ENCODE results near the gene FSHR.

Gene FSHR

DNA sequence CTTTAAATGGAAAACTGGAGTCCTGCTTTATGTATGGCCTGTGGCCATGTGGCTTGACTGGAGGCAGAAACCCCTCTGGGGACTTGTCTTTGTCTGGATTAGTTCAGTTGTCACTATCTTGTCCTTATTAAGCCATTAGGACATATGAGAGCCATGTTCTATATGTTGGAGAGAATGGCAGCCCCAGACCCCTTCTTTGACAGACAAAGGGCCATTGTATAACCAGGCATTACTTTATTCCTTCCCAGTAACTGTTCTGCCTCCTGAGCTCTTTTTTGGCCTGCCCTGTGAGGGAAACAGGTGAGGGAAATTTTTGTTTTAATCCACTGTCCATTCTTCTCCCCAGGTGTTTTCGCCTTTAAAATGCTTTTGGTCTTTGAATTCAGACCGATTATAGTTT, 43.3 kb downstream of the FSHR start:
- no peak for DNase-seq (ENCODE audit: low read depth in 2 of 2)

DNA sequence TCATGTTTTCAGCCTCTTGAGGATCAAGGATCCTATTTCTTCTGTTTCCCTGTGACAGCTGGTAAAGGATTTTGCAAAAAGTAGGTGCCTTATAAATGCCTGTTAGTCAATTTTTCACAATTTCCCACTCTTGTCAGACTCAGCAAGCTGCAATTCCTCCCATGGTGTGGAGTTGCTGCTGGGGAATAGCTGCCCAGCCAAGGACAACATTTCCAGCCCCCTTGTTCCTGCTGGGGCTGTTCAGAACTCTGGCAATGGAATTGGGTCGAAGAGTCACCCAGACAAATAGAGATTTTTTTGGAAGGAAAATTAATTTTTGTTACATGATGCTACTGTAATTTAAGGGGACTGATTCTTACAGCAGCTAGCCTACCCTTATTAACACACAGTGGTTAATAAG, 43.7 kb downstream of the FSHR start:
- no peak for DNase-seq (ENCODE audit: low read depth in 2 of 2)

DNA sequence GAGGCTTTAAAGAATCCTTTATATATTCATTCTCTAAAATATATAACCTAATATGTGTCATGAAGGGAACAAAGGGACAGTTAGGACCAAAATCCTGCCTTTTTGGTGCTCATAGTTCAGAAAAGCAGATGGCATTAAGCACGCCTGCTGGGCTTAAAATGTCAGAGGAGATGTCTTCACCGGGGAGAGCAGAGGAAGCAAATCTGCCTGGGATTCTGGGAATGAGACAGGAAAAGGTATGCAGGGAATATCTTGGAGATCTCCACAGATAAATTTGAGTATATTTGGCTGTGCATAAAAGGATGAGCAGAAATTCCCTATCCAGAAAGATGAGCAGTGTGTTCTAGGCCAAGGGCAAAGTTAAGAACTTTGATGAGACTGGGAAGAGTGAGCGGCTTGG, 45.5 kb downstream of the FSHR start:
- no peak for DNase-seq (ENCODE audit: low read depth in 2 of 2)

DNA sequence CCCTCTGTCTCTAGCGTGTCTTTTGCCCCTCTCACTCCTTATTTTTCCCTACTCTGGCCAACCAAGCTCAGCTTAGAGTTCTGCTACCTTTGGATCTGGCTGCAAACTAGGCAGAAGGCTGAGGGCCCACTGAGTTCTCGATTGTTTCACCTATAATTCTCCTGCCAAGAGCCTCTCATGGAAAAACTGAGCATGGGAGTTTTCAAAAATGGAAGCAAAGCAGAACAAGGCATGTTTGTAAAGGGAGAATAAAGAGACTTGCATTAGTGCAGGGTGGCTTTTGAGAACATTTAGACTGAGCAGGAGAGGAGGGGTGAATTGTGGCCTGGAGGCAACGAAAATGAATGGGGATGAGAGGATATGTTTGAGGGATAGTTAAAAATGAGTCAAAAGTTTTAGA, 45.9 kb downstream of the FSHR start:
- no peak for DNase-seq (ENCODE audit: low read depth in 2 of 2)

DNA sequence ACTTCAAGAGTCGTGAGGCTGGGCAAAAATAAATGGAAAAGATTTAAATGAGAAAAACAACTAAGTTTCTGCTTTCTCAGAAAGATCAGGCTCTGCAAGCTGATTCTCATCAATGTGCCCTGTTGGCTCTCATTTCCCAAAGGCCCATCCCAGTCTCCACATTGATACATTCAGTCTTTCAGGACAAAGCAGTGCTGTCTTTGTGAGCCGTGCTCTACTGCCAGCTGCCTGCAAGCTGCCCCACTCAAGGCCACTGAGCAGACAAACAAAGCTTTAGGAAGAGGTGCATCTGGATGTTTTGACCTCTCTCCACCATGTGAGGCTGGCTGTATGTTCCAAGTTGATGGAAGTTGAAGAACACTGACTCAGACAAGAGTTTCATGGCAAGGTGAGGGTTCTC, 48.8 kb downstream of the FSHR start:
- no peak for DNase-seq (ENCODE audit: low read depth in 2 of 2)

DNA sequence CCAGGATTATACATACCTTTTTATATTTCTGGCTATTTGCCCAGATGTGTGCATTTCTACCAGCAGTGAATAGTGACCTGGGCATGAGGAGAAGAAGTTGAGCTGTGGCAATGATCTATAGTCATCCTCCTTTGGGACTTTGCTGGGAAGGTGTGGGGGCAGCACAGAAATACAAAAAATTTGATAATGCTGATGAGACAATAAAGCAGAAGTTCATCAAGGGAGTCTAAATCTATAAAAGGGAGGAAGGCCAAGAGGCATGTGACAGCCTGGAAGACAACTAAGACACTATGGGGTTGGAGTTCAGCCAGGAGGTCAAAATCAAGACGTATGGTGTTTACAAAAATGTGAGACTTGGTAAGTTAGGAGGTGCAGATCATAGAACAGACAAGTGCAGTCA, 52.2 kb downstream of the FSHR start:
- no peak for DNase-seq (ENCODE audit: low read depth in 2 of 2)

DNA sequence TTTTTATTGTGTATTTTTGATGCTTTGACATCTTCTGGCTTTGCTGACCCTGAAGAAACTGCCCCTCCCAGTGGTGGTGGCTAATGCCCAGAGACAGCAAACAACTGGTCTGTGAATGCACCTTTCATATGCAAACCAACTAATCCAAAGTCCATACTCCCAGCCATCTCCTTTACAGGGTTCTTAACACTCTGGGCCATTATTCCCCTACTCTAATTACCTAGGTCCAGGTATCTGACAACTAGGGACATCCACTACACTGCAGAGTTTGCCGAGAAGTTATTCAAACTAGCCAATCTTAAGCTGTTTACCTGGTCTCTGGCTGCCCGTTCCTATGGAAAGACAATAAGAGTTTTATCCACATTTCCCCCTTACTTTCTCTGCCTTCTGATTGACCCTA, 73.6 kb downstream of the FSHR start:
- DNase-seq (ENCODE audit: low read depth in 2 of 2), result no peak

DNA sequence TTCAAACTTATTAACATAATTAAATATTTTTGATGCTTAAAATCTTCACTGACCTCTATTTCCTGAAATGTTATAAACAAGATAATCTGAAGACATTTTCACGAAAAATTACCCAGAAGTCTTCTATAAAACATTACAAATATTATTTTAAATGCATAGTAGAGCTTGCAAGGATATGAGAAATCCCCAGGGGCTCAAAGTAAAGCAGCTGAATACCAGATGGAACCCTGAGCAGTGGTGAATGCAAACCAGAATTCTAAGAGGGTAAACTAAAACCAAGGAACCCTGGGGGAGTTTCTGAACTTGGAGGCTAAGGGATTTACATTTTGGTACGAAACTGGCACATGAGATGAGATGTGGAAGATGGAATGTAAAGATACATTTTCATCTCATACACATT, 83.6 kb downstream of the FSHR start:
- no peak for DNase-seq (ENCODE audit: low read depth in 2 of 2)

DNA sequence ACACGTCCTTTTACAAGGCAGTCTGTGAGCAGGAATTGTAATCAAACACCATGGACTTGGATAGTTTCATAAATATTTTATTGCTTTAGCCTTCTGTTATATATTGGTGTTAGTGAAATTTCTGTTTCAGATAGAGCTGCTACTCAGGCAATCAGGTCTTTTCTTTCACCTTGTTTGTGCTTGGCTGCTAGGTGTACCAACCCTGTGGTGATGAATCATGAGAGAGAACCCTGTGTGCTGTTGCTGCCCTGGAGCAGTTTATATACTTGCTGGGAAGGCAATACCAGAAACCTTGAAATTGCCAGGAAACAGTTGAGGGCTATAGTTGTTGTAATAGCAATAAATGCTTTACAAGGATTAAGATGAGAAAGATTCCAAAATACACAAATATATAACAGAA, 84.5 kb downstream of the FSHR start:
- DNase-seq (ENCODE audit: low read depth in 2 of 2), result no peak

DNA sequence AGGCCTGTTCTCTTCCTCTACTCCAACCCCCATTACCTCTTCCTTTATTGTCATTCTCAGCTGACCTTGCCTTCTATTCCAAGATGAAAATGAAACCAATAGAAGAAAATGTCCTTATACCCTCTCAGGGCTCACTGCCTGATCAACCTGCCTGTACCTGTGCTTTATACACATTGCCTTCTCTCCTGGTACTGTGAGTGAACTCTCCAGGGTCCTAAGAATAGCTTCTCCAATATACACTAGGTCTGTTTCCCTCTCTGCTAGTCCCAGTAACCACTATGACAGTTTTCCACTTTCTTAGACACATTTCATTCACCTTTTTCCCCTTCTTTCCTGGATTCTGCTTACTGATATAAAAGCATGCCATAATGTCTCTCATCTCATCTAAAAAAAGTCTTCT, 85.7 kb downstream of the FSHR start:
- no peak for DNase-seq (ENCODE audit: low read depth in 2 of 2)

DNA sequence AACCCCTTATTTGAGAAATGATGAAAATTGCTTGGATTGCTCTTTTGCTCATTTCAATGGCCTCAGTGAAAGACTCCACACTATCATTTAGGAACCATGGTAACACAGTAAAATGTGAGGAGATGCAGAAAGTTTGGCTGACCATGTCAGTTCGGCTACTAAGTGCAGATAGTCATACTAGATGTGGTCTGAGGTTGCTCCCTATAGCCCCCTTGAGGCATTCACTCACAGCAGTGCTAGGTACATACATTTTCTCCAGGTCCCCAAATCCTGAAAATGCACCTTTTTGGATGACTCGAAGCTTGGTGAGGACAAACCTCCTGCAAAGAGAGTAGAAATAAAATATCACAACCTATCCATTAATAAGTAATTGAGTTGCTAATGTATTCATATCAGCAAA, 86.3 kb downstream of the FSHR start:
- no peak for DNase-seq (ENCODE audit: low read depth in 2 of 2)

DNA sequence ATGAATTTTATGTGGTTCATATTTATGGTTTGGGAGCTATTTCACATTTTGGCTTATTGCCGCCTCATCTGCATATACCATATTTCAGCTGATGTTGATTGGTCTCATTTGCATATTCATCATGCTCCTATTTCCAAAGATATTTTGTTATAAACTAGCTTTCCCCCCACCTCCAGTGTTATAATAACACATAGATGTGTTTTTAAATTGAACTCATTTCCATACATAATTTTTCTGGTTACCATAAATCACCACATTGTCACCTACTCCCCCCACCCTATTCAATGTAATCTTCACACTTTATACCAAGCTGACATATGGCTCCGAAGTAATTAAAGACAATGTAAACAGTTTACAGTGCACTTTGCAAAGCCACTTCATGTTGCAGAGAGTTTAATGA, 101.2 kb downstream of the FSHR start:
- DNase-seq (ENCODE audit: low read depth in 2 of 2), result no peak

DNA sequence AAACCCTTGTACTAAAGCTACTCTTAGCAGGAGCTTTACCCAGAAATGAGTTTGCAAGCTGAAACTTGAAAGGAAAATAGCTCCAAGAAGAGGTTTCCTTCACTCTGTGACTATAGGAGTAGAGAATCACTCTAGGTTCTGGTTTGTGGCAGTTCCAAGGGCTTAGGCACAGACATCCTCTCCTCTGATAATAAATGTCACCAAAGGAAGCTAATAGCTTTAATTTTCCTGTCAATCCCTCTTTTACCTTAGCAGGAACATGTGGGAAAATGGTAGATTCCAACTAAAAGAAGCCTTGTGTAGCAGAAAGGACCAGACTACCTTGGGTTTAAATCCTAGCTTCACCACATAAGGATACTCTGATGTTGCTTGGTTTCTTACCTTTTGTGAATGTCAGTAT, 104.0 kb downstream of the FSHR start:
- no peak for DNase-seq (ENCODE audit: low read depth in 2 of 2)

DNA sequence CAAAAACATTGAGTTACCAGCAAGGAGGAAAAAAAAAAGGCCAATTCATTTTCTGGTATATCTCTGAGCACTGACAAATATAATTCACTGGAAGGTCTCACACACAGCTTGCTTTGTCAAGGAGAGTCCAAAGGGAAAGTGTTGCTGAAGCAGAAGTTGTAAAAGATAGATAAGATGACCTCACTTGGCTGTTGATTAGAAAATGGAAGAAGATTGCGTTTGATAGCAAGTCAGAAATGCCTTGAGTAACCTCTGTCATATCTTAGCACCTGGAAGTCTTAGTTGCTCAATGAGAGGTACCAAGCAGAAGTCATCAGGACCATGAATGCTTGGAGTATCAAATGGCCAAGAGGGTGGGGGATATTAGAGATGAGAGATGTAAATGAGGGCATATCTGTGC, 105.2 kb downstream of the FSHR start:
- DNase-seq (ENCODE audit: low read depth in 2 of 2), result no peak

DNA sequence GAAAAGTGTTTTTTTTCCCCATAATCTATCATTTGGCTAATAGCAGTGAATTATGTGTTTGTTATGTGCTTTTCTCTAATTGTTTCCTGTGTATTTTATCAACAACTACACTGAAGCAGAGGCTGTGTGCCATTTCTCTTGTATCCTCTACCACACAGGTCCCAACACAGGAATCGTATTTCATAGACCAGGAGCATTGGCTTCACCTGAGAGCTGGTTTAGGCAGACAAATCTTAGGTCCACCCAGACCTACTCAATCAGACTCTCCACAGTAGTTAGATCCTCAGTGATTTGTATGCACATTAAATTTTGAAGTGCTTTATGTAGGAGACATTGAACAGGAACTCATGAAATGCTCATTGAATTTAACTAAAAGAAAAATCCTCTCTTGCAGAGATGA, 109.2 kb downstream of the FSHR start:
- no peak for DNase-seq (ENCODE audit: low read depth in 2 of 2)

DNA sequence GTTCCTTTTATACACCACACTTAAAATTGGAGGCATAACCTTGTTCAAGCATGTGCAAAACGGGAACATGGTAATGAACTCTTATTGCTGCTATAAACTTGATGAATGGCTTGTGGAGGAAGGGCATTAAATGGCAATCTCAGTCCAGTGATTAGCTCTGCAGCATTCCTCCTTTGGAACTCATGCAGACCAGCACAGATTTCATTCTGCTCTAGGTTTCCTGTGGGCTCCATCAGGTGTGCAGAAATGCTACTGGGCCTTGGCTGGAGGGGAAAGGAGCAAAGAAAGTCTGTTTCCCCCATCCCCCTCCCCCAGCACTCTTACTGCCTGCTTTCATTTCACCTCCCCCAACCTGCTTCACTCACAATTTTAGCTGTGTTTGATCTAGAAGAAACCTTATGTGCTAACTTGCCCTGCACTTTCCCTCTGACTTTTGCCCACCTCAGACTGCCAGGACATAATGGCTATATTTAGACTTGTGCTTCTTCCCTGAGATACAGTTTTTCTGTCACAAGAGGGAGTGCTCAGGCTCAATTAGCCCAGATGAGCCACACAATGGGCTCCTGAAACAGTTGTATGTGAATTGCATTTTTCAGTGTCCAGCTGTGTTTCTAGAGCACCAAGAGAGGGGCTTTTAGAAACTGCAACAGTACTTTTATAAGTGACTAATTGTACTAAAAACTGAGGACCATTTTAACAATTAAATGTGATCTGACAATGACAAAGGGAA, 109.8 kb downstream of the FSHR start:
- DNase-seq (ENCODE audit: low read depth in 2 of 2), result no peak

DNA sequence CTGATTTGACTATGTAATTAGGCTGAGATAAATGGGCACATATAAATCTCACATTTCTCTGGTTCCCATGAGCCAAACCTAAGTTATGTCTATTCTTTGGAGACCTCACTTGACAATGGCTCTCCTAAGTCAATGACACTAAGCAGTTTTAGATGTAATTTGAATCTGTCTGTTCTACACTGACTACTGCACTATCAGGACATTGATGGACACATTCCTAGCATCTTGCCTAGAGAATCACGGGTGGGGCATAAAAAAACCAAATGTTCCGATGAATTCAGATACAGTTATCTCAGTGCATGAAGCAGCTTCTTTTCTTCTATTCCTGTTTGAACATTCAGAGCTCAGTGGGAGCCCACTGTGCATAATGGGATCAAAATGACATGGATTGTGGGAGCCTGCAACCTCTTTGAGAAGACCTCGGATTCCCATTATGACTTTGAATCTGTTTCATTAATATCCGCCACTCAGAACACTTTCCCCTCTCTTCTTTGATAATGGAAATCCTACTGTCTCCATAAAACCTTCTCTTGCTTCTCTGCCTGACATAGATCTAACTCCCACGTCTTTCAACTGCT, 110.8 kb downstream of the FSHR start:
- no peak for DNase-seq (ENCODE audit: low read depth in 2 of 2)

DNA sequence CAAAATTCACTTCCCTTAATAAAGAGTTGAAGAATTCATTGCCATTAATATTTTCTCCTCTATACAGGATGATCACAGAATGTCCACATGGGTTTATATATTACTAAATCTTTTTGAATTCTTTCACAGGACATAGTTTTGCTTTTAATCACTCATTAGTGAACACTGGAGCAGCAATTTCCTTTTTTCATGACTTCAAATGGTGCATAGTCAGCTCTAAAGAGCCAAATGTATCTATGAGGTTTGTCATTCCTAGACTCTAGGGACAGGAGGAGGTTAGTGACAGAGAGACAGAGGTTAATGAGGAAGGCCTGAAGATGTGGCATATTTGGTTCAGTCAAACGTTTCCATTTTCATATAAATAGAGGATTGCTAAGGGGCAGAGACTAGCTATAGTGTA, 111.8 kb downstream of the FSHR start:
- no peak for DNase-seq (ENCODE audit: low read depth in 2 of 2)

DNA sequence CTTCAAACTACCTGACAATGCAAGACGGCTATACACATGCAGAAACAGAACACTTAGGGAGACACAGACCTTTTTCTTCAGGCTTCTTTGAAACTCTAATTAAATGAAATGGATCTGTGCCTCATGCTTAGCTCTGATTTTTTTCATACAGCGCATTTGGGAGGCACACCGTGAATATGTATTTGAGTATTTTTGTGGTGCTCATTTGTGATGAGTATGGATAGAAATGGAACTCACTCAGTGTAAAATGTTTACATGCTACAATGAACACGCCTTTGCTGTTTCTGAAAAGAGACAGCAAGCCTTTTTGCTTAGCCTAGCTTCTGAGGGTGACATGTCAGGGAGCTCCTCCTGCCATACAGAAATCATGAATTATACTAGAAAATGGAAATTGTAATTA, 113.3 kb downstream of the FSHR start:
- no peak for DNase-seq (ENCODE audit: low read depth in 2 of 2)

DNA sequence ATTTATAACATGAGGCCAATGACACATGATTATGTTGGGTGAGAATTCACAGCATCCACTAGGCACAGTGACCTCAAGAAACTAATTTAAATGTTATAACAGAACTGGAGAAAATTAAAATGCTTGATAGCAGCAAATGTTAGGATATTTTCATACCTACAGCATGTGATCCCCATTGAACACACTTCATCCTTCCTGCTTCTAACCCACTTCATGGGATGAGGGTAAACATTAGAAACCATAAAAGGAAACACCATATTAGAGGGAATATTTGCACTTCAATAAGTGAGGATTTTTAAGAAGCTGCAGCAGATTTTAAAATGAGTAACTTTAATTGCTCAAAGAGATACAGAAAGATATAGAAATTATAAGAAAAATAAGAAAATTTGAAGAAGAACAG, 117.1 kb downstream of the FSHR start:
- DNase-seq (ENCODE audit: low read depth in 2 of 2), result no peak

DNA sequence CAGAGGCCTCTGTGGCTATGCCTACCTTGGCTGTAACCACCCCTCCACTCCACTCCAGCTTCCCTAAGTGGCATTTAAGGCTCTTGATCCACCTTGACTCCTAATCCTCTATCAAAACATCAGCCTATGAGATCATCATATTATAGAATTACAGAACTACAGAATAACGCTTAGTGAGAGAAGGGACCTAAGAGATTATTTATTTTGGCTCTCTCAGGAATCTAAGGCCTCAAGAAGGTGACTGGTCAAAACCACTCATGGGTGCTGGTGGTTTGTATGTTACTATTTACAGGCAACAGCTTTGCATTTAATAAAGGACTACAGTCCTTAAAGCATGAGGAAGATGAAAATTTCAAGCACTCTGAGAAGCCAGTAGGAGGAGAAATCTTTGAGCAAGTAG, 118.8 kb downstream of the FSHR start:
- no peak for DNase-seq (ENCODE audit: low read depth in 2 of 2)

DNA sequence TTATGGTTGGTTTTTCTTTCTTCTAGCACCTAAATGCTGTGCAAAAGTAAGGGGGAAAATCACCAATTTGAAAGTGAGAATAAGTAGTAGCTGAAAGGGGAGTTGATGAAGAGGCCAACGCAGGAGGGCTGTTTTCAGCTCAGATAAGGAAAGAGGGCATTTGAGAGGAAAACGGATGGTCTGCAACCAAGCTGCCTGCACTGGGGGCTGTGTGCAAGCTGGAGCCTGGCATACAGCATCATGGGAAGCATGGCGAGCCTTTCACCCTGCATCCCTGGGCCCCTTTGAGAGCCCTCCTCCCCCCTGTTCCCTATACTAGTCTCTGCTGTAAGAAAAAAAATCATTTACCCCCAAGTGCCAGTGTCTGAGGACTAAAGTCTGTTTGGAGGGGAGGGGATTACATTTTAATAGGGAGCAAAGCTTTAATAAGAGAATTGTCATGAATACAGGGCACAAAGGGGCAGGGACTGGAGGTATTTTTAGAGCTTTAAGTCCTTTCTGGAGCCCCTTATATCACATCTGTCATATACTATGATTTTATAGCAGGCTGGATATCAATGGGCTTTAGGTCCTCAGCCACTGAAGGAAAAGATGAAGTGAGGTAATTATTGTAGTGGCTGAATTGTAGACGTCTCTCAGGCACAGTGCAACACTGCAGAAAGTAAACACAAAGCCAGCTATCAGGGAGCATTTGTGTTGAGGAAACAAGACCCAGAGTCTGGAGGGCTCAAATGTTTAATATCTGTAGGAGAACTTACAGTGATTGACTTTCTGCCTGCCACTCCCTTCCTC, 120.7 kb downstream of the FSHR start:
- no peak for DNase-seq (ENCODE audit: low read depth in 2 of 2)

DNA sequence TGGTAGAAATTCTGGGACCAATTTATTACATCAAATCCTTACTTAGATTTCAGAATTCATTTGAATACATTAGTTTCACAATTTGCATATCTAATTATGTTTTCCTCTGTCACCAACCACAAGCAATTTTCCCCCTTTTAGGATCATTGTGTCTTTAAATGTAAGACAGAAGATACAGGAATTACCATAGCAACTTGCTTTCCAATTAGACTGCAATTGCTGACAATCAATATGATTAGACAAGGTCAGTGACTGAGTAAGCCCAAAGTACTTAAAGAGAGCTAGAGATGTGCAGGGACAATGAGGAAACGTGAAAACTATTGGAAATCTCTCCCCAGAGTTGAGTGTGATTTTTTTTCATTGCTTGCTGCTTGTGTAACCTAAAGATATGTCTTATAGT, 121.4 kb downstream of the FSHR start:
- no peak for DNase-seq (ENCODE audit: low read depth in 2 of 2)
